Astrocyte of the spinal cord (primary cell): Measurements from ENCODE around the gene PRKACG.

Source experiments
- DNase-seq: peaks from one replicate; pipeline ENCODE4 v3.0.0; 2011; ENCODE audit warnings: low read depth, low spot score
- H3K4me3 ChIP-seq: 2 replicates; pipeline ENCODE4 v1.5.1; 2011; ENCODE audit warnings: low read depth, mild to moderate bottlenecking, low read length, moderate library complexity
- in situ Hi-C: cut with HindIII; loops from 2 replicates; pipeline ENCODE4 v1.10.0; 2017; ENCODE audit warnings: low sequenced_read_pairs
- TF ChIP-seq, protein P1 (sequence below): IDR thresholded peaks from 2 replicates; pipeline ENCODE4 v1.5.1; 2012; ENCODE audit warnings: low read depth, mild to moderate bottlenecking, low read length, inconsistent platforms

Gene PRKACG

GRCh38 chr9:69016191-69017096 is 2.5 kb upstream of the PRKACG start:
- in situ Hi-C loops, result no loop called here
- DNase-seq, result no peak
- TF ChIP-seq, protein P1, sequence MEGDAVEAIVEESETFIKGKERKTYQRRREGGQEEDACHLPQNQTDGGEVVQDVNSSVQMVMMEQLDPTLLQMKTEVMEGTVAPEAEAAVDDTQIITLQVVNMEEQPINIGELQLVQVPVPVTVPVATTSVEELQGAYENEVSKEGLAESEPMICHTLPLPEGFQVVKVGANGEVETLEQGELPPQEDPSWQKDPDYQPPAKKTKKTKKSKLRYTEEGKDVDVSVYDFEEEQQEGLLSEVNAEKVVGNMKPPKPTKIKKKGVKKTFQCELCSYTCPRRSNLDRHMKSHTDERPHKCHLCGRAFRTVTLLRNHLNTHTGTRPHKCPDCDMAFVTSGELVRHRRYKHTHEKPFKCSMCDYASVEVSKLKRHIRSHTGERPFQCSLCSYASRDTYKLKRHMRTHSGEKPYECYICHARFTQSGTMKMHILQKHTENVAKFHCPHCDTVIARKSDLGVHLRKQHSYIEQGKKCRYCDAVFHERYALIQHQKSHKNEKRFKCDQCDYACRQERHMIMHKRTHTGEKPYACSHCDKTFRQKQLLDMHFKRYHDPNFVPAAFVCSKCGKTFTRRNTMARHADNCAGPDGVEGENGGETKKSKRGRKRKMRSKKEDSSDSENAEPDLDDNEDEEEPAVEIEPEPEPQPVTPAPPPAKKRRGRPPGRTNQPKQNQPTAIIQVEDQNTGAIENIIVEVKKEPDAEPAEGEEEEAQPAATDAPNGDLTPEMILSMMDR, result no peak
- no peak overlapping the region for H3K4me3 ChIP-seq

DNA sequence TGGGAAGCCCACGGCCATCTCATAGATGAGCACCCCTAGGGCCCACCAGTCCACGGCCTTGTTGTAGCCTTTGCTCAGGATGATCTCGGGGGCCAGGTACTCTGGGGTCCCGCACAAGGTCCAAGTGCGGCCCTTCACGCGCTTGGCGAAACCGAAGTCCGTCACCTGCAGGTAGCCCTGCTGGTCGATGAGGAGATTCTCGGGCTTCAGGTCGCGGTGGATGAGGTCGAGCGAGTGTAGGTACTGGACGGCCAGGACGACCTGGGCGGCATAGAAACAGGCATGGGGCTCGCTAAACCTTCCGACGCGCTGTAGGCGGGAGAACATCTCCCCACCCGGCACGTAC is 558 bp downstream of the PRKACG start:
- TF ChIP-seq, protein P1, result no peak
- in situ Hi-C loops, result no loop called here

GRCh38 chr9:69012696-69013381 is 1.1 kb downstream of the PRKACG start:
- TF ChIP-seq, protein P1, result no peak
- no peak for DNase-seq
- no peak overlapping the region for H3K4me3 ChIP-seq
- in situ Hi-C loops, result no loop called here

More for the DNA sequence above, 558 bp downstream of the PRKACG start:
- DNase-seq, result no peak
- no peak overlapping the region for H3K4me3 ChIP-seq

DNA sequence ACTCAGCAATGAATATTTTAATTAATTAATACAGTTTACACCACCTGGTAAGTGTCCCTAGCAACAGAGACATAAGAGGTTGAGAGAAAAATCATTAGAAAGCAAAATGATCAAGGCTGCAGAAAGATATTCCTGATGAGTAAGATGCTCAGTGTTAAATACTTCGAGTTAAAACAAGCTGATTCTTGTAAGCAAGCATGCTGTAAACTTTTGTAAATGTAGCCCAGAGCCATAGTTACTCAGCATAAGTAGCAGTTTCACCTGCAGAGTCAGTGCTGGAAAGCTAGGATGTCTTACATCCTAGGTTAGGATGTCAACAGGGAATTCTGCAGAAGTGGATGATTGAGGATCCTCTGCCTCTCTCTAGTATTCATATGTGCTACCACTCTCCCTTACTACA is 4.2 kb downstream of the PRKACG start:
- no peak for DNase-seq
- no peak overlapping the region for H3K4me3 ChIP-seq
- in situ Hi-C loops, result no loop called here
- TF ChIP-seq, protein P1, result no peak

- in situ Hi-C loops, result no loop called here
- no peak for DNase-seq
- H3K4me3 ChIP-seq, result no peak overlapping the region
- TF ChIP-seq, protein P1, result no peak
These were observed 9.1 kb downstream of the PRKACG start for GRCh38 chr9:69004836-69005235.

GRCh38 chr9:69003051-69003450 is 10.9 kb downstream of the PRKACG start:
- TF ChIP-seq, protein P1, result no peak
- no peak for DNase-seq
- in situ Hi-C loops, result no loop called here
- no peak overlapping the region for H3K4me3 ChIP-seq
